Retinal pigment epithelial cell (primary cell): ENCODE data around the gene MAGI2.

Experiments
- DNase-seq: peaks from one replicate; pipeline ENCODE4 v3.0.0-alpha.2; 2010; ENCODE audit warnings: low read depth
- H3K4me3 ChIP-seq: 2 replicates; pipeline ENCODE4 v1.5.1; 2011; ENCODE audit warnings: mild to moderate bottlenecking, low read length, control low read depth, moderate library complexity
- TF ChIP-seq, protein P1 (sequence below): conservative IDR thresholded peaks from 2 replicates; pipeline ENCODE4 v1.5.1; 2011; ENCODE audit warnings: low read depth, low read length, control low read depth, inconsistent platforms

Gene MAGI2

DNA sequence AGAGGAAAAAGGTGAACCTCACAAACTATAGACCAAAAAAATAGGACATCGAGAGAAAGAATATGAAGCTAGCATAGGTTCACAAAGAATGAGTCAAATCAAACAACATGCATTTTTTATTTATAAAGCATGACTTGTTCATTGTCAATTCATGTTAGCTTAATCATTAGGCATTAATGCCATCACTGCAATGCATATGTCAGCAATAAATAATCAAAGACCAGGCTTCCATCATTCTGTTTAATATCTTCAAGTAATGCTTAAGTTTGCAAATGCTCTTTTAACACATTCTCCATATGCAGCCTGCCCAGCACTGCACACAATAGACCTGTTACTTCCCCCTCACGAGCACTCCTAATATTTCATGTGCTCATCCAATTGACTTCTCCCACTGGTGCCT is 8.9 kb upstream of the MAGI2 start:
- no peak overlapping the region for H3K4me3 ChIP-seq
- DNase-seq, result no peak
- TF ChIP-seq, protein P1, sequence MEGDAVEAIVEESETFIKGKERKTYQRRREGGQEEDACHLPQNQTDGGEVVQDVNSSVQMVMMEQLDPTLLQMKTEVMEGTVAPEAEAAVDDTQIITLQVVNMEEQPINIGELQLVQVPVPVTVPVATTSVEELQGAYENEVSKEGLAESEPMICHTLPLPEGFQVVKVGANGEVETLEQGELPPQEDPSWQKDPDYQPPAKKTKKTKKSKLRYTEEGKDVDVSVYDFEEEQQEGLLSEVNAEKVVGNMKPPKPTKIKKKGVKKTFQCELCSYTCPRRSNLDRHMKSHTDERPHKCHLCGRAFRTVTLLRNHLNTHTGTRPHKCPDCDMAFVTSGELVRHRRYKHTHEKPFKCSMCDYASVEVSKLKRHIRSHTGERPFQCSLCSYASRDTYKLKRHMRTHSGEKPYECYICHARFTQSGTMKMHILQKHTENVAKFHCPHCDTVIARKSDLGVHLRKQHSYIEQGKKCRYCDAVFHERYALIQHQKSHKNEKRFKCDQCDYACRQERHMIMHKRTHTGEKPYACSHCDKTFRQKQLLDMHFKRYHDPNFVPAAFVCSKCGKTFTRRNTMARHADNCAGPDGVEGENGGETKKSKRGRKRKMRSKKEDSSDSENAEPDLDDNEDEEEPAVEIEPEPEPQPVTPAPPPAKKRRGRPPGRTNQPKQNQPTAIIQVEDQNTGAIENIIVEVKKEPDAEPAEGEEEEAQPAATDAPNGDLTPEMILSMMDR, result no peak

- no peak overlapping the region for H3K4me3 ChIP-seq
- TF ChIP-seq, protein P1, result no peak
- no peak for DNase-seq
Measured at GRCh38 chr7:79461660-79462059, 8.2 kb upstream of the MAGI2 start.

DNA sequence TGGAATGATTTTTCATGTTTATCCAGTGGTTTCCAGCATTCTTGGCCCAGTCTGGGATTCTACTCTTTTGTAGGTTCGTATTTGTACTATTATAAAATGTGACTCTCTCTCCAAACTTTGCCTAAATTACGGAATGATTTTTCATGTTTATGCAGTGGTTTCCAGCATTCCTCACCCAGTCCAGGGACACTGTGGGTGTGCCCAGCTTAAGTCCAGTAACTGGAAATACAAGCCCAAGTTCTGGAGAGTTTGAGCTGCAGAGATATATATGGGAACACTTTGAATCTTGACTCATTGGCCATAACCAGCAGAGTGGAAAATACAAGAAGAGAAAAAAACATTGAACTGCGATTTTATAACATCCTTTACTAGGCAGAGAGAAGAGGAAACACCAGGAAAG is 5.9 kb upstream of the MAGI2 start:
- H3K4me3 ChIP-seq, result no peak overlapping the region
- no peak for DNase-seq
- TF ChIP-seq, protein P1, result no peak

GRCh38 chr7:79458796-79459195 is 5.3 kb upstream of the MAGI2 start:
- DNase-seq, result no peak
- TF ChIP-seq, protein P1, result no peak
- no peak overlapping the region for H3K4me3 ChIP-seq

GRCh38 chr7:79455173-79455790 is 1.8 kb upstream of the MAGI2 start:
- no peak for DNase-seq
- TF ChIP-seq, protein P1, result no peak
- H3K4me3 ChIP-seq, result peak overlapping the region; percentile 89

- no peak for DNase-seq
- TF ChIP-seq, protein P1, result no peak
Measured at GRCh38 chr7:79454361-79454960, 994 bp upstream of the MAGI2 start.

GRCh38 chr7:79453266-79453557 is 255 bp downstream of the MAGI2 start:
- TF ChIP-seq, protein P1, result no peak
- H3K4me3 ChIP-seq, result peak overlapping the region; percentile 89
- no peak for DNase-seq

More at GRCh38 chr7:79454361-79454960, 994 bp upstream of the MAGI2 start:
- H3K4me3 ChIP-seq, result peak overlapping the region; percentile 89
